Putamen (tissue), 1 donor: Measurements from ENCODE around the gene USP13.

Experiments used
- DNase-seq: peaks from one replicate; pipeline ENCODE4 v3.0.0-alpha.2; 2016; ENCODE audit warnings: low spot score

USP13 gene

DNA sequence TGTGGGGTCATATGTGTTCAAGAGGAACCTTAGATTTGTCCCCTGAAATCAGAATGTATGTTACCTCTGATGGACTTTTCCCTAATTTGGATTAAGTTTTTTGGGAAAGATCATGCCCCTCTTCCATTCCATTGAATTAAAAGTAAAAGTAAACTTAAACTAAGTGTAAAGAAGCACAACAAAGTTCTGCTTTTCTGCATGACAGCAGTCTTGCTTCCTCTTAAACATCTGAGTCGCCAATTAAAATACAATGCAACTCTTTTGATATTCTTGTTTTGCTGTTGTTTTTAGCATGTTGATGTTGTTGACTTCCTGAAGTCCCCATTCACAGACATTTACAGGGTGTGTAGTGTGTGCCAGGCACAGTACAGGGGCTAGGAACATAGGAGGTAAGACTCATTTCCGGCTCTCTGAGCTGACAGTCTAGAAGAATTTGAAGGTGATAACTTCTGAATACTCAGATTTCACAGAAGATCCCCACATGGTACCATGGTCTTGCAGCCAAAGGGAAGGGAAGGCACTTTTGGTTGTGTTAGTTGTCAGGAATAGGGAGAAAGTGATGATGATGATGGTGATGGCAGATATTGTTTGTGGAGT lies 45.0 kb downstream of the USP13 start:
- no peak for DNase-seq

DNA sequence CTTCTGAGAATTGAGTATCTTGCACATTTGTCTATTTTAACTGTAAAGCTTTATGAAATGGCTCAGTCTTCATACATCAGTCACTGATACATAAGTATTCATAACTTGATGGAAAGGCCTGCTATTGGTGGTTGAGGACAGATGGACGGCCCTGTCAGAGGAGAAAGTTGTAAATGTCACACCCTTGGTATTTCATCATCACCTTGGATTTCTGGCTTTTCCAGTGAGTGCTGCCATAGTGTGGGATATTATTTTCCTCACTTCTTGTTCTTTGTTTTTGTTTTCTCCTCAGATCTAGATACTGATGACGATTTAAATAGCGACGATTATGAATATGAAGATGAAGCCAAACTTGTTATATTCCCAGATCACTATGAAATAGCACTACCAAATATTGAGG lies 47.9 kb downstream of the USP13 start:
- DNase-seq, result no peak

DNA sequence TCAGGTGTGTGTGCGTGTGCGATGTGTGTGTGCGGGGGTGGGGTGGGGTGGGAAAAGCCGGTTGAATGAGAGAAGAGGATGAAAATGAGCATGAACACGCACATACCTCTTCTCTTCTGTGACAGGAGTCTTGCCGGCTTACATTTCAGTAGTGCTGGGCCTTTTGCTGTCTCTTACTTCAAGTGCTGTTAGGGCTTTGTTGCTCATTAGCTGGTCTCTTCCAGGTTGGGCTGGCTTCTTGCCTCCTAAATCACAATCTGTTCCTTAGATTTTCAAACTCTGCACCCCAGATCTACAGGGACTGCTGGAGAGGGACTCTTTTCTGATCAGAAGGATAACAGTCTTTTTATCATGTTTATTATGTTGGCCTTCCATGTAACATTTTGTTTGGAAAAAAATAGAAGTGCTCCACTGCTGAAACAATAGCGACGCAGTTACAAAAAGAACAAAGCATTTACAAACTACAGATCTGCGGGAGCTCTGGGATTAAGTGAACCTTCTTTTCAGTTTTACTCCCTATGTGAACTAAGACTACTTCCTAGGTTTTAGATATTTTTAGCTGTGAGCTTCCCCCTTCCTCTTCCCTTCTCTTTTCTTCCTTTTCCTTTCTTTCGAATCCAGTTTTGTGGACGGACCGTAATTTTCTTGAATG lies 48.5 kb downstream of the USP13 start:
- no peak for DNase-seq

DNA sequence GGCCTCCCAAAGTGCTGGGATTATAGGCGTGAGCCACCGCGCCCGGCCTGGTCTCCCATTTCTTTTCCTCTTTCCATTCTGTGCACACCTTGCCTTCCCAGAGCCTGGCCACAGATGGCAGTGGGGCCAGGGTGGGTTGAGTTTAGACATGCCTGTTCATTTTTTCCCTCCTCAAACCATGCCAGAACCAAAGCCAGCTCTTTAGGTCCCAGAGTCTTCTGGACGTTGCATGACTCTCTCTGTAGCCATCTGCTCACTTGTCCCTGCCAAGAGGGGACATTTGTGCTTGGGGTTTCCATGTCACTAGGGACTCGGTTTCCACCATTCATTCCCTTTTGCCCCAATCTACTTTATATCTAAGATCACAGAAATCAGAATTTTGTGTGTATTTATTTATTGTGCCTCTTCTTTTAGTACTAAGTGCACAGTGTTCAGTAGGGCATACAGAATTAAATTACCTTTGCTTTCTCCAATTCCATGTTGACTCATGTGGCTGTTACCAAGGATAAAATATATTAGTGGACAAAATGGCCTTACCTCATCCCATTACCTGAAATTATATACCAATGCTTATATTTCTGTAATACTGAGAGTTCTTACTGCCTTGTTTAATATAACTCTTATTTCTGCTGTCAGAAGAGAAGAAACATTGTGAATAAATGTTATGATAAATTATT lies 49.6 kb downstream of the USP13 start:
- DNase-seq, result no peak

DNA sequence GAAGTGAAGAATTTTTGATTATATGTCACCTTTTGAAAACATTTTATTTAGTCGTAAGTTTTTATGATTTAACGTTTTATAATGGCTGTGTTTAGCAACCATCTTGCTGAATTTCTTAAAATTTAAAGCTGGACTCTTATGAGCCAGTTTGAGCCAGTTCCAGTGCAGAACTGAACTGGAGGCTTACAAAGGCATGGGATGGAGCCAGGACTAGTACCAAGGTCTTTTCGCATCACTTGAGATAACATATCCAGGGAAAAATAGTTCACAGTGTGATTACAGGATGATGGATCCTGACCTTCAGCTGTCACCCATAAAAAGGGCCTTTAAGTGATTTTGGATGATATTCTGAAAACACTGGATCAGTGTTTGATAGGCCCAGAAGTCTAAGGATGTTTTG lies 51.0 kb downstream of the USP13 start:
- no peak for DNase-seq

DNA sequence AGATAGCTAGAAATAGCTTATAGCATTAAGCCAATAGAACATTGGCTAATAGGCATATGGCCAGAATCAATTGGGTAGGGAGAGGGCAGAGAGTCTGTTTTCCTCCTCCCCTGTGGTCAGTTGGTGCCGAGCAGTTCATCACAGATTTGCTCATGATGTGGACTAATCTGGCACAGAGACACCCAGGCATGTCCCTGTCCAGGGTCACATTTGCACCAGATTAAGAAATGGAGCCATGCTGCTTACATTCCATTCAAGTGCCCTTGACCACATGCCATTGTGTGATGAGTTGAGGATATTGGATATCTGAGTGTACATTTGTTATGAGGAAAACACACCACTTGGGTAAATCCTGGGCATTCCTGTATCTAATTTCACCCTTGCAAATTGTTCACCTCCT lies 53.4 kb downstream of the USP13 start:
- no peak for DNase-seq

DNA sequence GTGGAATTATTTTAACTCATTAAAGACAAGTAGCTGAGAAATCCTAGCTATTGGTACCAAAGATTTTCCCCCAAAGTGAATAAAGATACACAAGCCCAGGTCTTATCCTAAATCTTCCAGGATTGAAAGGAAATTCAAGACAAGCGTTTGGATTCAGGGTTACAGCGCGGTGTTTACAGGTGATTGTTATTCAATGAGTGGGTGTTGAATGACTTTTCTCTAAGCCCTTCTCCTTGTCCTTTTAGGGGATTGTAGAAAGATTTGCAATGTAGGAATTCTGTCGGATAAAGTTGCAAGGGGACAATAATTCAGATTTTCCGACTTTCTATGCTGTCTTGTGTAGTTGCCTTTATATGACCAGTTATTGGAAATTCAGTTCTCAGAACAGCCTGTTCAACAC lies 57.2 kb downstream of the USP13 start:
- no peak for DNase-seq

DNA sequence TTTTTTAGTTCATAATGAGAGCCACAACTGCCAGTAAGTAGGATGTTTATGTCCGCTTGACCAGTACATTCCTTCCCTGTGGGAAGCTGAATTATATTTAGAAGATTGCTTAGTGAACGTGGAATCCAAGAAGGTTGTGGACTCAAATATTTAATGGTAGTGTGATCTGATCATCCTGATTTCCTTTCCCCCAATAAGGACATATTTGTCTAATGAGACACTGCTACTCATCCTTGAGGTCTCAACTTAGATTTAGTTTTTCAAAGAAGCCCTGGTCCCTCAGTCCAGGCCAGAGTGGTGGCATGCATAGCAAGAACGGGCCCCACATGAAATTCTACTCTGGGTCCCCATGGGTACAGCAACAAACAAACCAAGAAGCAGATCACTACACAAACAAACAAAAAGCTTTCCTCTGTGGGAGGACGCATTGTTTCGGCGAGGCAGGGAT lies 60.8 kb downstream of the USP13 start:
- no peak for DNase-seq

DNA sequence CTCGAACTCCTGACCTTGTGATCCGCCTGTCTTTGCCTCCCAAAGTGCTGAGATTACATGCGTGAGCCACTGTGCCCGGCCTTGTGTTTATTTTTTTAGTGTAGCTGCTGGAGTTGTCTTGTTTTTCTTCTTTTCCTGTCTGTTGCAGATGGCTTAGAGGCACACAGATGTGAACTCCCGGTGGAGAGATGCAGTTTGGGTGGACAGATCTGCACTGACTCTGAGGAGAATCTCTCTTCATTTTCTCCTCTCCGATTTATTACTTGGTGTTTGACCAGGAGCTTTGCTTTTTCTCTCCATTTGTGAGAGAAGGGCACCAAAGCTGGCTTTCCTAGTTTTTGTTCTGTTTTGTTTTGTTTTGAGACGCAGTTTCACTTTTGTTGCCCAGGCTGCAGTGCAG lies 62.7 kb downstream of the USP13 start:
- DNase-seq, result no peak

DNA sequence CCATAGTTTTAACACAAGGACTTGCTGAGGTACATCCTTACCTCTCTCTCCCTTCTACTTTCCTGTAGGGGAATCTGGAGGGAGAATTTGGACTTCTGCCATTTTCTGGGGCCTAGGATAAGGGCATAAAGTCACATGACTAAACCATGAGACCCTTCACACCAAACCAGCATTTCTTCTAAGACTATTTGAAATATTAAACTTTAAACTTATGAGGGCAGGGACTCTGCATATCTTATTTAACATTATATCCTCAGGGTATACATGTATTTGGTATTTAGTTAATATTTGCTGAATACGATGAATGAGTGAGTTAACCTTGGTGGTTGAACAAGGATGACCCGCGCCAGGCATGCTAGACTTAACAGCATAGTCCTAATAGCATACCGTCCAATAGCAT lies 63.4 kb downstream of the USP13 start:
- no peak for DNase-seq

DNA sequence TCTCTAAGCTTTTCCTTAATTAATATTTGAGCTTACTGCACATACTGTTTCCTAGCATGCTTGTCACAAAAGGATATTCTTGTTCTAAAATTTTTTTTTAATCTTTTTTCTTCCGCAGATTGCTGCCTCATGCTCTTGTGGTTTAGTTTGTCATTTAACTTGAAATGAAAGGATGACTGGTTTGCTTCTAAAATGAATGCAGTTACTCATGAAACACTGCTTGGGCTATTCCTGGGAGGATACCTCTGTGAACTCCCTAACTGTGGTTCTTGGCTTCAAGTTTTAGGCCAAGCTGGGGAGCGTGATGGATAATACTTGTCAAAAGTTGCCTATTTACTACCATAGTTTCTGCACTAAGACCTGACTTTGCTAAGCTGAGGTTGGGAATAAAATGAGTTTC lies 64.0 kb downstream of the USP13 start:
- no peak for DNase-seq

DNA sequence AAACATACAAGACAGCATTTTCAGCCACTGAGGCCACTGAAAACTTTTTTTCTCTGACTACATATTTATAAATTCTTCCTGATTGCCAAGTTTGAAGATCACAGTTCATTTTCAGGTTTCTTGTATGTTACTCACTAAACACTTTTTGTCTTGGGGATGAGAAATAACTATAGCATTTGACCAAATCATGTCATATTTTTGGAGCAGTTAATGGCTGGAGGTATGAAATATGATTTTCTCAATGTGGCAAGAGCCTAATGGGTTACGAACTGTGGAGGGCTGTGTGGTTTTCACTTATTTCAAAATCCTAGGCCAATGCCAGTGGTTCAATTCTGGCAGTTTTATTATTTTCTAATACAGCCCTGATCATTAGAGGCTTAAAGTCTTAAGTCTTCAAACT lies 64.4 kb downstream of the USP13 start:
- DNase-seq, result no peak

DNA sequence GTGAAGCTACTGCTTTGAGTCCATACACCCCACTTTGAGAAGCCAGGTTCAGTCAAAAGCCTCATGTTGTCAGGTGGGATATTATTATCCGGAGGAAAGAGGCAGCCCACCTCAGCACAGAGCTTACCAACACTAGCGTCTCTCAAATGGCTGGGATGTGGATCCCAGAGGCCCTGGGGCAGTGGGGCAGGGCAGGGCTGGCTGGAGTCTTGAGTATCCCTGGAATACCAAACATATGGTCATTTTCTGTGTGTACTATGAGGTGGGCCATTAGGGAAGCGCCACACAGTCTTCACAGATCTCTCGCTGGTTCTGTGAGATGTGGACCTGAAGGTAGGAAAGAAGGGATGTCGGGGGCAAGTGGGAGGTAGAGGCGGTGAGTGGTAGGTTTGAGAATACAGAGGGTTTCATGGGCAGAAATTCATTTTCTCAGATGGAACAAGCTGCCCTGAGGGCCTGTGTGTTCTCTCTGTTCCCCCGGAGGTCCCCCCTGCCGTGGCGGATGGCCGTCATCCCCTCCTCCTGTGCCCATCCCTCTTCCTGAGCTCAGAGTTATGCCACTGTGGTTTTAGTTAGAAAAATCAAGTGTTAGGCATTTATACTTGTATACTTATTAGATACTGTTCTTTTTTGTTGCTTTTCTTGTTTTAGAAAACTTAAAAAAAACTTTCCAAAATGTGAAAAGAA lies 66.4 kb downstream of the USP13 start:
- DNase-seq, result no peak

DNA sequence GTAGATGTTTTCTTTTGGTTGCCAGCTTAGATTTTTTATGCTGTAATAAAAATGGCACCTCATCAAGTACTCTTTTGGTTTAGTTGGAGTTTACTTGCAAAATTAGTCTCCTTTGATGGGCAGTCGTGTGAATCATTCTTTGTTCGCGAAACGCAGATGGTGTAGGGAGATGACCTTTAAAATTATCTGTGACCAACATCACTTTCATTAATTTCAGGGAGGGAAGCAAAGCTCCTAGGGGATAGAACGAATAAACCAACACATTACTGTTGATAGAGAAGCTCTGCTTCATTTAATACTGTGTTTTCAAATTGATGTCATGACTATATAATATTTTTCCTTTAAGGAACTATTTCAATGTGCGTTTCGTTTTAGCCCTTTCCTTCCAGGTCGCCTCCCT lies 67.4 kb downstream of the USP13 start:
- no peak for DNase-seq

DNA sequence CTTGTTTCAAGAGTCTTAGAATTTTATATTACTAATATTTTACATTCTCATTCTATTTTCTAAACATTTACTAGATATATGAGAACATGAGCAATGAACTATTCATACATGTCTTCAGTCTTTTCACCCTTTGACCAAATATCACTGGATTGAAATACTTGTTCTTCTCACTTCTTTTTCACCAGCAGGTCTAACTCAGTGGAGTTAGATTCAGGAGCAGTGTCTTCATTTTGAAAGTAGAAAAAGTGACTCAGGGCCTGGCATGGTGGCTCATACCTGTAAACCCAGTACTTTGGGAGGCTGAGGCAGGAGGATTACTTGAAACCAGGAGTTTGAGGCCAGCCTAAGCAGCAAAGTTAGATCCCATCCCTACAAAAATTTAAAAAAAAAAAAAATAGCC lies 70.8 kb downstream of the USP13 start:
- DNase-seq, result no peak

DNA sequence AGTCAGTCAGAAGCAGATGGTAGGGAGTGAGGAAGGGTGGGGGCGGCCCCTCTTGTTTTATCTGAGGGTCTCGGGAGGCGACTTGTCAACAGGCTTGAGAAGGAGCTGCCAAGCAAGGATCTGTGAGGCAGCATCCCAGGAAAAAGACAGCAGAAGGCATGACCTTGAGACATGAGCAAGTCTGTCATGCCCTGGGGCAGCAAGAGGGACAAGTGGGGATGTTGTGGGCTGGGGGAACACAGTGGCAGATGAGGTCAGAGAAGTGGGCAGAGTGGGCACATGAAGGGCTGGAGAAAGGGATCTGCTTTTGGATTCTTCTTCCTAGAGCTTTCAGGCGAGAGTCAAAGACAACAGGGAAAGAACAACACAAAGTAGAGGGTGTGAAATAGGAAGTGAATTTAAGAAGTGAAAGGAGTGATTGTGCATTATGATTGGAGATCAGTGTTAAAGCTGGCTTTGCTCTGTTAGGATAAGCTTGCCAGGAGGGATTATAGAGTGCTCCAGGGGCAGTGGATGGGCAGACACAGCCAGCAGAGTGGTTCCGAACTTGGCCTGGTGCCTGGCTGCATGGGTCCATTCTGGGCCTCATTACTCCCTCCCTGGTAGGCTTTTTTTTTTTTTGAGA lies 73.3 kb downstream of the USP13 start:
- DNase-seq, result no peak

DNA sequence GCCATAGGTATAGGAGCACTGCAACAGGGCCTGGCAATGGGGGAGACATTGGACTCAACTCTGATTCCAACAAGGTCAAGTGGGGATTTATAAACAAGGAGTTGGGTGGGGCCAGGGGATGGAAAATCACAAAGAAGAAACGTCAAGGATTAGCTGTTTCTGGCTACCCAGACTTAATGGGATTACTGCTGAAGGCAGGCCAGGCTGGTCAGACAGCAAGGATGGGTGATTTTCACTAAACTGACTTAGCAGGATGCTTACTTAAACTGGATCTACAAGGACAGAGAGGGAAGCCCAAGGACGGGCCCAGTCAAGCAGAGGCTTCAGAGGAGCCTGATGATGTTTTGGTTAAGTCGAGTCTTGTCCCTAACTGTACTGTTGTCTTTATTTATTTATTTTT lies 76.2 kb downstream of the USP13 start:
- no peak for DNase-seq

DNA sequence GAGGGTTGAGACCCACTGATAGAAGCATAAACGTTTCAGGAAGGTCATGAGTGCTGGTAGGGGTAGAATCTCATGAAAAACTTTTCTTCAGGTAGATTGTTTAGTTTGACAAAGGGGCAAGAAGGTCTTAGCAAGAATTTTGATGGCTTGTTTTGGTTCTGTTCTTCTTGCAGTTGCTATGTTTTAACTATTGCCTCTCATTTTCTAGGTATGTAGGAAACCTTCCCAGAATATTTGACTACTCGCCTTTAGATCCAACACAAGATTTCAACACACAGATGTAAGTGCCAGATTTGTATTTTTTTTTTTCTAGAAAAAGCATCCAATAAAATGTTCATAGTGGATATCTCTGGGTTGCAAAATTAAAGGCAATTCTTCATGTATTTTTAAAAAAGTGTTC lies 77.1 kb downstream of the USP13 start:
- DNase-seq, result no peak

DNA sequence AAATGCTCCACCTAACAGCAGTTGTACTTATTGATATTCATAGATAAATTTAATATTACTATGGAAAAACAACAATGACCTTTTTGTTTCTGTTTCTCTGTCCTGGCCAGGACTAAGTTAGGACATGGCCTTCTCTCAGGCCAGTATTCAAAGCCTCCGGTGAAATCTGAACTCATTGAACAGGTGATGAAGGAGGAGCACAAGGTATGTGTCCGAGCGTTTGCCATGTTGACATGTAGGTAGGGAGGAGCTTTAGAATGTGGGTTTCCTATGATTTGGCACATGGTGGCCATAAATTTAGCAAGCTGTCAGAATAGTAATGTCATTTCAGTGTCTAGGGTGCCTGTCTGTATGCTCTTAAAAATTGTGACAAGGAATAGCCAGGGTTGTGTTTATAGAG lies 77.7 kb downstream of the USP13 start:
- DNase-seq, result no peak

DNA sequence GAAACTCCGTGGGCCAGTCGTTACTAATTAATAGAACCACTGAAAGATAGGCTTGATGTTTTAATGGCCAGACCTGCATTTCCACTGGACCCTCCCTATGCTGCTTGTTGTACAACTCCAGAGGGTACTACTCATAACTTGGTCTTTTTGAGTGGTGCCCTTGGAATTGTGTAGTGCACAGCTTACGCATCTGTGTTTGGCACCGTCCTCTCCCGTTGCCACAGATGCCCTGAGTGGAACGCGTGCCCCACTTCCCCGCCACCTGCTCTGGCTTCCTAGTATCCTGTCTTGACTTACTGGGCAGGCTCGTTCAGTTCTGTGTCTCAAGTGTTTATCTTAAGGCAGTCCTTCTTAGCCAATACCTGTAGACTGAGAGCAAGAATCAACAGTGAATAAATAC lies 78.7 kb downstream of the USP13 start:
- DNase-seq, result no peak

DNA sequence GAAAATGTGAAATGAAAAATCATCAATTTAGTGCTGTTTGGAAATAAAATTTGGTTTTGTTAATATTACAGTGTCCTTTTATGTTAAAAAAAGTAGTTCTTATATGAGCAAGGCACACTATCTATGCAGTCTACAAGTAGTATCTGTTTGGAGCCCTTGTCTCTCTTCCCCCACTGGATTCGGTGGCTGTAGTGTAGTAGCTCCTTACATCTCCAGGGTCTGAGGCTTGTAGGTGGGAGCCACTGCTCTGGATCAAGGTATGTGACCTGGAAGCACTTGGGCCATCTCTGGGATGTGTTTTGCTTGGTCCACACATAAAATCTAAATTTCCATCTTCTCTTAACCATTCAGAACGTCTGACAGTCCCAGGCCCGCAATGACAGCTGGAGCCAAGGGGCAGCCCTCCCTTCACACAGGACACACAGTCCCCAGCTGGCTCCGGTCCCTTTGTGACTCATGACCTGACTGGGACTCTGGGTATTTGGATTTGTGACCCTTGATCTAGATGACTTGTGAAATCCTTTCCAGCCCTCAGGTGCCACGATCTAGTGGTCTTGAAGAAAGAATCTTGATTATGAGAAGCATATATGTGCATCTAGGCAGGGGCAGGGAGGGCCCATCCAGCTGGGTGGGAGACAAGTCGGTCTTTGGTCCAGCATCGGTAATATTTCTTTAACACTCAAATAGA lies 80.0 kb downstream of the USP13 start:
- no peak for DNase-seq

DNA sequence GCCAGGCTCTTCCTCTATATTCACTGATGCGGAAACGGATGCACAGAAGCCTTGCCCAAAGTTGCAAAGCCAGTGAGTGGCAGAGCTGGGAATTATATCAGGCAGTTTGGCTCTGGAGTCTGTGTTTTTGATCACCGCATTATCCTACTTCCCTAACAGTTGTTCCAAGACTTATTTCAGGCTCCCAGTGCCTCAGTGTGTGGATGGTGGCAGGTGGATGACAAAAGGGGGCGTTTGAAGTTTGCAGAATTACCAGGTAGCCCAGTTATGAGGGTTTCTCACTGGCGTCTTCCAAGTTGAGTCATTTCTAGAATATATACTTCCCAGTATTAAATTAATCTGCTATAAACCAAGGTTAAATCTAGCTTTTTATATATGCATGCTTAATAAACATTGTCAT lies 81.0 kb downstream of the USP13 start:
- peak; percentile 60 for DNase-seq
